ENCODE measurements around the gene PDCD10.
A peak's percentile ranks its signal among the peaks of the same experiment; 100 is the strongest.

PDCD10 gene

GRCh38 chr3:167733961-167734497, 663 bp downstream of the PDCD10 start:
- no peak for DNase-seq

- DNase-seq: no peak
Observed at GRCh38 chr3:167732313-167733065, 2.2 kb downstream of the PDCD10 start.

- no peak for DNase-seq
Observed at GRCh38 chr3:167731393-167731792, 3.3 kb downstream of the PDCD10 start.

- DNase-seq: no peak
Observed at GRCh38 chr3:167729591-167729990, 5.1 kb downstream of the PDCD10 start.

- no peak for DNase-seq
Observed at GRCh38 chr3:167728632-167729323, 5.9 kb downstream of the PDCD10 start.

- DNase-seq: no peak
Observed at GRCh38 chr3:167728176-167728575, 6.5 kb downstream of the PDCD10 start.

- DNase-seq: no peak
Observed at GRCh38 chr3:167723872-167724271, 10.8 kb downstream of the PDCD10 start.

- no peak for DNase-seq
Observed at GRCh38 chr3:167723025-167723512, 11.6 kb downstream of the PDCD10 start.

GRCh38 chr3:167718582-167718981, 16.1 kb downstream of the PDCD10 start:
- DNase-seq: no peak

- no peak for DNase-seq
Observed at GRCh38 chr3:167716920-167717319, 17.8 kb downstream of the PDCD10 start.

- no peak for DNase-seq
Observed at GRCh38 chr3:167714871-167715270, 19.8 kb downstream of the PDCD10 start.

- DNase-seq: no peak
Observed at GRCh38 chr3:167712445-167712844, 22.2 kb downstream of the PDCD10 start.

- no peak for DNase-seq
Observed at GRCh38 chr3:167711439-167711838, 23.3 kb downstream of the PDCD10 start.

- no peak for DNase-seq
Observed at GRCh38 chr3:167710552-167710951, 24.1 kb downstream of the PDCD10 start.

GRCh38 chr3:167709690-167710089, 25.0 kb downstream of the PDCD10 start:
- no peak for DNase-seq

GRCh38 chr3:167705840-167706239, 28.9 kb downstream of the PDCD10 start:
- no peak for DNase-seq

- DNase-seq: no peak
Observed at GRCh38 chr3:167700926-167701325, 33.8 kb downstream of the PDCD10 start.

- DNase-seq: no peak
Observed at GRCh38 chr3:167700046-167700445, 34.6 kb downstream of the PDCD10 start.

GRCh38 chr3:167694121-167694520, 40.6 kb downstream of the PDCD10 start:
- DNase-seq: no peak

- no peak for DNase-seq
Observed at GRCh38 chr3:167691366-167691765, 43.3 kb downstream of the PDCD10 start.

- peak; percentile 56 for DNase-seq
Observed at GRCh38 chr3:167684388-167684993, 50.2 kb downstream of the PDCD10 start.

- DNase-seq: no peak
Observed at GRCh38 chr3:167679526-167679925, 55.2 kb downstream of the PDCD10 start.

- no peak for DNase-seq
Observed at GRCh38 chr3:167675848-167676247, 58.8 kb downstream of the PDCD10 start.

GRCh38 chr3:167673221-167673620, 61.5 kb downstream of the PDCD10 start:
- no peak for DNase-seq

Data from NCI-H345 (cell line).